Right lobe of liver (tissue), 4 donors: ENCODE data around the gene PDPK1.

Experiments used
- CTCF ChIP-seq, 4 donors: fragments of 200-600 bp in 3 of 4; fragments of 450-650 bp in 1 of 4; IDR thresholded peaks; one replicate each; pipeline versions ENCODE4 v1.5.1 to v1.8.0; 2016 to 2022; ENCODE audit warnings: antibody characterized with exemption in 4 of 4, mild to moderate bottlenecking in 2 of 4
- POLR2A ChIP-seq: fragments of 450-650 bp; IDR thresholded peaks from one replicate; pipeline ENCODE4 v1.6.1; 2017; ENCODE audit warnings: antibody characterized with exemption, mild to moderate bottlenecking
- donor health status: DM: no; HTN: no; CAD: no.
- donor health status: DM: no; HTN: no; CAD: no.
- donor health status: DM: no; HTN: yes; CAD: no.

- no peak for TF ChIP-seq POLR2A
- no peak for TF ChIP-seq CTCF (IDR thresholded peaks at IDR 0.05)
These were observed 37.3 kb upstream of the PDPK1 start for GRCh38 chr16:2500430-2500917.
